IPS-20b (cell line): ENCODE data around the gene STX12.
"Not testable (repeated sequence)": the region's sequence is repeated elsewhere in the genome, so short reads cannot be mapped to it uniquely, and the experiment has no call there.

ENCODE experiments used
- H3K27ac ChIP-seq: one replicate; pipeline ENCODE4 v1.5.1; 2013; ENCODE audit warnings: low read length
- H3K27me3 ChIP-seq: 2 replicates; pipeline ENCODE4 v1.6.1; 2013; ENCODE audit warnings: mild to moderate bottlenecking, low read length, inconsistent platforms; ENCODE audit not compliant: insufficient read depth
- H3K36me3 ChIP-seq: 2 replicates; pipeline ENCODE4 v1.6.1; 2013; ENCODE audit warnings: low read depth, mild to moderate bottlenecking, inconsistent platforms, low read length, moderate library complexity; ENCODE audit not compliant: insufficient read depth
- H3K4me1 ChIP-seq: 2 replicates; pipeline ENCODE4 v1.6.1; 2013; ENCODE audit warnings: mild to moderate bottlenecking, control low read depth, inconsistent platforms, low read length, moderate library complexity; ENCODE audit not compliant: insufficient read depth
- H3K4me3 ChIP-seq: 2 replicates; pipeline ENCODE4 v1.5.1; 2013; ENCODE audit warnings: mild to moderate bottlenecking, low read length, inconsistent platforms
- H3K9ac ChIP-seq: 2 replicates; pipeline ENCODE4 v1.6.1; 2013; ENCODE audit warnings: low read depth, mild to moderate bottlenecking, inconsistent platforms, low read length, moderate library complexity
- H3K9me3 ChIP-seq: 2 replicates; pipeline ENCODE4 v1.6.1; 2013; ENCODE audit warnings: mild to moderate bottlenecking, low read depth, low read length, inconsistent platforms; ENCODE audit not compliant: insufficient read depth

STX12 gene

DNA sequence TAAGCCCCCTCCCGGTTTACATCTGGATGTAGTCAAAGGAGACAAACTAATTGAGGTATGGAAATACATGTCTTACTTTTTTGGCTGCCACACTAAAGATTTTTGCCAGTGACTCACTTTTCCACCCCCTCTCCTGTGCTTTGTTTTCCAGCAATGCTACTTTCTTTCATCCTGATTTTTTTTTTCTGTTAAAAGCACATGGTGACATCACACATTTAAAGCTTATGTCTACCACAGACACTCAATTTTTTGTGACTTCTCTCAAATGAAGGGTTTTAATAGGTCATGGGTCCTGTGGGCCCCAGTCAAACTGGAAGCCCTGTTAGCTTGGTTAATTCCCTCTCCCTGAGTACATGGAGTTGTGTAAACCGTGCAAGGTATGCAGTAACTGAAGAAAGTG is 59.7 kb downstream of the STX12 start:
- H3K4me1 ChIP-seq = peaks cover 5% of the 10 kb centered on the region; the same call in 1 of the 2 replicates
- H3K36me3 ChIP-seq = peaks cover 45% of the 10 kb centered on the region
- no peak overlapping the region for H3K9ac ChIP-seq
- H3K27ac ChIP-seq = no peak overlapping the region
- H3K9me3 ChIP-seq = no peaks in the 10 kb centered on the region
- H3K27me3 ChIP-seq = no peaks in the 10 kb centered on the region
- no peak overlapping the region for H3K4me3 ChIP-seq

DNA sequence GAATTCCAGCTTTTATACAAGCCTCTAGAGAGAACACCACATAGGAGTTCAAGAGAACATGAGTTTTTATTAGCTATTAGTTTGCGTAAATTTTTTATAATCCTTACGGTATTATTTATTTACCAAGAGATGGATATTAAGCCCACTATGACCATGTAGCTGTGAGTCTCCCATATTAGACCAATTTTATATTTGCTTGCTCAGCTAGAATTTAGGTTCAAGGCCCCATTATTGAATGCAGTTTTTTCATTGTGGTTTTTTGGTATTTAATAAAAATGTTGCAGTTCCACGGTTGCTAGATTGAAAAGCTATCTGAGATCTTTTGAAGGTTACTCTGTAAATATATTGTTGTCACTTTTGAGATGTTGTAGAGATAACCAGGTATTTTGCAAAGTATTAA is 60.5 kb downstream of the STX12 start:
- Histone ChIP-seq H3K36me3 (peaks cover 49% of the 10 kb centered on the region), H3K27me3 (no peaks in the 10 kb centered on the region), H3K9me3 (no peaks in the 10 kb centered on the region), H3K9ac (no peak overlapping the region), H3K27ac (no peak overlapping the region), H3K4me3 (no peak overlapping the region), H3K4me1 (peaks cover 5% of the 10 kb centered on the region; the same call in 1 of the 2 replicates)

DNA sequence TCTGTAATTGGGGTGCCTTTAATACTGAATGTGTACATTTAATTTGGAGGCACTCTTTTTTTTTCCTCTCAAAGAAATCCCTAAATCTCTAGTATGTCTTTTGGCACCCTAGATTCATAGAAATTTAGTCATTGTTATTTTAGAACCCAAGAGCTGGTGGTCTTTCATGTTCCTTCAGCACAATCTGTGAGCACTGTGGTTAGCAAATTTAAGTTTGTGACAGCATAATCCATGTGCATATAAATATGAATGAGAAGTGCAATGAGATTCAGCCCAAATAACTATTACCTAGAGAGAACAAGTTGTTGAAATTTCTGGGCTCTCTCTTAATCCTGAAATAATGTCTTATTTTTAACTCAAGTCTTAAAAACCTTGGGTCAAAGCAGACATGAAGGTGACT is 62.0 kb downstream of the STX12 start:
- Histone ChIP-seq H3K36me3 (peaks cover 65% of the 10 kb centered on the region), H3K27ac (no peak overlapping the region), H3K9ac (no peak overlapping the region)

DNA sequence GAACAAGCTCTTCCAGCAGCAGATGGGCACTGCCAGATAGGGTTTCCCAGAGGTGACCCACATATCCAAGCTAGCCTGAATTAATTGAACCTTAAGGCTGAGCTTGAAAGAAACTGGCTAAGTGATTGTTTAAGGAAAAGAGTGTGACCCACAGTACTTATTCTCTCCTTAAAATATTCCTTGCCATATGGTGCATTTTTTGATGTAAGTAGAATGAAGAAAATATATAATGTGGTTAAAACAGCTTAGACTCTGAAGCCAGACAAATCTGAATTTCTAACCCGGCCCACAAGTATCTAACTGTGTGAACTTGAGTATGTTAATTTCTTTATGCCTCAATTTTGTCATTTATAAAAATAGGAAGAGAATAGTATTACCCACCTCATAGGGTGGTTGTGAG is 62.5 kb downstream of the STX12 start:
- Histone ChIP-seq H3K9me3 (no peaks in the 10 kb centered on the region), H3K4me3 (no peak overlapping the region), H3K27me3 (no peaks in the 10 kb centered on the region), H3K27ac (no peak overlapping the region), H3K4me1 (peaks cover 5% of the 10 kb centered on the region; the same call in 1 of the 2 replicates), H3K36me3 (peaks cover 69% of the 10 kb centered on the region), H3K9ac (no peak overlapping the region)

More for the DNA sequence above, 62.0 kb downstream of the STX12 start:
- no peak overlapping the region for H3K4me3 ChIP-seq
- H3K9me3 ChIP-seq = no peaks in the 10 kb centered on the region
- peaks cover 5% of the 10 kb centered on the region; the same call in 1 of the 2 replicates for H3K4me1 ChIP-seq
- H3K27me3 ChIP-seq = no peaks in the 10 kb centered on the region

DNA sequence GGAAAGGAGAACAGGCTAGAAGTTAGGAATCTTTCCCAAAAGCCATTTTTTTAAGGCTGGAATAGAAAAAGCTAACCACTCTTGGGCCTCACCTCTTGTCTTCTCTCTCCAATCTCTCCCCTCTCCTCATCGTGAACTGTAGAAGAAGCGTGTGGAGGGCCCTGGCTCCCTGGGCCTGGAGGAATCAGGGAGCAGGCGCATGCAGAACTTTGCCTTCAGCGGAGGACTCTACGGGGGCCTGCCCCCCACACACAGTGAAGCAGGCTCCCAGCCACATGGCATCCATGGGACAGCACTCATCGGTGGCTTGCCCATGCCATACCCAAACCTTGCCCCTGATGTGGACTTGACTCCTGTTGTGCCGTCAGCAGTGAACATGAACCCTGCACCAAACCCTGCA is 76.9 kb downstream of the STX12 start:
- H3K9ac ChIP-seq = no peak overlapping the region
- peaks cover 66% of the 10 kb centered on the region for H3K36me3 ChIP-seq

DNA sequence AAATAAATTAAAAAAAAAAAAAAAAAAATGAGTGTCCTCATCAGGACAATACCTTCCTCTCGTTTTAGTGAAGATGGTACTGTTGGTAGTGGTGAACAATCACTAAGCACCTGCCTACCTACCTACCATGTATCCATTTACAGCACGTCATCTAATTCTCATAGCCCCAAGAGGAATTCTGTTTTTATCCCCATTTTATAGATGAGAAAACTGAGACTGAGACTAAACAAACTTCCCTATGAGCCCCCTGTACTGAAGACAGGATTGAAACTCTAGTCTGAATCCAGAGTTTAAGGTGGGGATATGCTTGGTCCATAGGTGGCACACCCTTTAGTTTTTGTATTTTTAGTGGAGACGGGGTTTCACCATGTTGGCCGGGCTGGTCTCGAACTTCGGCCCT is 82.1 kb downstream of the STX12 start:
- H3K27me3 ChIP-seq = no peaks in the 10 kb centered on the region
- H3K4me1 ChIP-seq = no peaks in the 10 kb centered on the region
- H3K9me3 ChIP-seq = peaks cover 5% of the 10 kb centered on the region
- peaks cover 19% of the 10 kb centered on the region for H3K36me3 ChIP-seq
- H3K27ac ChIP-seq = no peak overlapping the region
- H3K4me3 ChIP-seq = no peak overlapping the region
- no peak overlapping the region for H3K9ac ChIP-seq

More for the DNA sequence above, 76.9 kb downstream of the STX12 start:
- peaks cover 5% of the 10 kb centered on the region for H3K9me3 ChIP-seq
- no peaks in the 10 kb centered on the region for H3K4me1 ChIP-seq
- no peak overlapping the region for H3K4me3 ChIP-seq
- no peaks in the 10 kb centered on the region for H3K27me3 ChIP-seq
- H3K27ac ChIP-seq = no peak overlapping the region

DNA sequence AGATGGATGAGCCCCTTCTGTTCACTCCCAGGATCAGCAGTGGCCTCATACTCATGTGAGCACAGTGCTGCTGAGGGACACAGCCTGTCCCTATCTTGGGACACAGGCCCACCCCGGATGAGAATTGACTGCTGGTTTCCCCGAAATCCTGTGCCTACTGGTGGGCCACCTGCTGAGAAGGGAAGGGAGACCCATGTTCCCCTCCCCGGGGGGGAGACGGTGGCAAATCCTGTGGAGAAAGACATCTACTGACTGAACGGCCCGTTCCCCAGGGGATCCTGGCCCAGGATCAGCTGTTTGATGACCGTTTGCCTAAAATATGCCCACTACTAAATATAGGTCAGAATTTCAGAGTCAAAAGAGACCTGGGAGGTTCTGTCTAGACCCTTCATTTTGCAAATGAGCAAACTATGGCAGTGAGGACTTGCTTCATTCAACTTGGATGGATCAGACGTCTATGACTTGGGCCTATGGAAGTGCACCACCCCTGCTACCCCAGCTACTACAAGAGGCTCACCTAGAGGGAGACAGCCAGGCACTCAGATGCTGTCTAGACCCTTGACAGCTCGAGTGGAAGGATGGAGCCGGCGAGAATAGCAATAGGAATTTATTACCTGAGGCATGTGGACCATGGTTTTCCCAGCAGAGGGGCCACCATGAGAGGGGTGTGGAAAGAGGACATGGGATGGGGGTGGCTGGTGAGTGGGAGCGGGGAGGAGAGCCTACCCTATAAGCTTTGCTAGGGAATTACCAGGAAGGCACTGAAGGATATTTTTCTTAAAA is 83.7 kb downstream of the STX12 start:
- Histone ChIP-seq H3K27me3 (no peaks in the 10 kb centered on the region), H3K4me3 (no peak overlapping the region), H3K36me3 (peaks cover 2% of the 10 kb centered on the region), H3K9me3 (peaks cover 2% of the 10 kb centered on the region), H3K4me1 (no peaks in the 10 kb centered on the region), H3K9ac (no peak overlapping the region), H3K27ac (no peak overlapping the region)

DNA sequence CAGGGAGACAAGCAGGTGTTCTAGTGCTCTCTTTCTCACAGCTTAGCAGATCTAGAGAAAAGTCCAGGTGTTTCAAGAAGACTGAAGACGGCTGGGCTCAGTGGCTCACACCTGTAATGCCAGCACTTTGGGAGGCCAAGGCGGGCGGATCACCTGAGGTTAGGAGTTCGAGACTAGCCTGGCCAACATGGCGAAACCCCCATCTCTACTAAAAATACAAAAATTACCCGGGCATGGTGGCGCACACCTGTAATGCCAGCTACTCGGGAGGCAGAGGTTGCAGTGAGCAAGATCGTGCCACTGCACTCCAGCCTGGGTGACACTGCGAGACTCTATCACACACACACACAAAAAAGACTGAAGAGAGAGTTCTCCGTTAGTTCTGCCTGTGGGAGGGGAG is 84.5 kb downstream of the STX12 start:
- H3K4me1 ChIP-seq, H3K9me3 ChIP-seq, H3K9ac ChIP-seq, H3K36me3 ChIP-seq, H3K4me3 ChIP-seq, H3K27ac ChIP-seq, H3K27me3 ChIP-seq: not testable (repeated sequence)

DNA sequence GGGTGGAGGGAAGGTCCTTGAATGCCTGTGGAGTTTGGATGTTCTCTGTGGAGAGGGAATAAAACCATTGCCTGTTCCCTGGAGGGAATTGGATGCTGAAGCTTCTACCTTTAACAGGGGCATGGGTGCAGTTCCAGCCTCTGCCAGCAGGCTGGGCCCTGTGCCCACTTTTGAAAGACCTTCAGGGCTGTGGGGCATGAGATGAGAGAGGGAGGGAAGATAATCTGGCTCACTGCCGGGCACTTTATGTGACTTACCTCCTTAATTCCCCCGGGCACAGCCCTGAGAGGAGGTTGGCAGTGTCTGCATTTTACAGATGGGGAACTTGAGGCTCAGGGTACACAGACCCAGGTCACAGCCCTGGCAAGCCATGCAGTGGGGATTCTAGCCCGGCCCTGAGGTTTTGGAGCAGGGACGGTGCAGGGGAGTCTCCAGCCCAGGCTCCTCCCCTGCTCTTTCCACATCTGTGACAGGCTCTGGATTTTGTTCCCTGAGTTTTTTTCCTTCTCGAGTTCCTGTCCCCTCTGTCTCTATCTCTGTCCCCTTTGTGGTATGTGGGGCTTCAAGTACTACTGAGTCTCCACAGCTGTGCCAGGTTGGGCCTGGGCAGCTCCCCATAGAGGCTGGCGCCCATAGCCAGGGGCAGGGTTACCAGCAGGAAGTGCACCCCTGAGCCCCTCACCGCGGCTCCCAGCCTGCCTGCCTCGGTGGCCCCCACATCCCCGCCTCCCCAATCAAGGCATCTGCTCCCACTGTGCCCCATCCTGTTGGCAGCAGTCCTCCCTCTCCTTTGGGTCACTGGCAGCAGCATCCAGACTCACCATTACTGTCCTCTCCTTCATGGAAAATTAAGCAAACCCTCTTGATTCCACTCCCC is 85.3 kb downstream of the STX12 start:
- no peak overlapping the region for H3K9ac ChIP-seq
- H3K4me1 ChIP-seq = 0 out of 2 replicates have a peak, but pooled peaks cover under 1% of the 10 kb centered on the region
- H3K9me3 ChIP-seq = no peaks in the 10 kb centered on the region
- no peak overlapping the region for H3K27ac ChIP-seq
- no peak overlapping the region; the same call in 1 of the 2 replicates for H3K4me3 ChIP-seq
- H3K36me3 ChIP-seq = no peaks in the 10 kb centered on the region
- no peaks in the 10 kb centered on the region for H3K27me3 ChIP-seq

DNA sequence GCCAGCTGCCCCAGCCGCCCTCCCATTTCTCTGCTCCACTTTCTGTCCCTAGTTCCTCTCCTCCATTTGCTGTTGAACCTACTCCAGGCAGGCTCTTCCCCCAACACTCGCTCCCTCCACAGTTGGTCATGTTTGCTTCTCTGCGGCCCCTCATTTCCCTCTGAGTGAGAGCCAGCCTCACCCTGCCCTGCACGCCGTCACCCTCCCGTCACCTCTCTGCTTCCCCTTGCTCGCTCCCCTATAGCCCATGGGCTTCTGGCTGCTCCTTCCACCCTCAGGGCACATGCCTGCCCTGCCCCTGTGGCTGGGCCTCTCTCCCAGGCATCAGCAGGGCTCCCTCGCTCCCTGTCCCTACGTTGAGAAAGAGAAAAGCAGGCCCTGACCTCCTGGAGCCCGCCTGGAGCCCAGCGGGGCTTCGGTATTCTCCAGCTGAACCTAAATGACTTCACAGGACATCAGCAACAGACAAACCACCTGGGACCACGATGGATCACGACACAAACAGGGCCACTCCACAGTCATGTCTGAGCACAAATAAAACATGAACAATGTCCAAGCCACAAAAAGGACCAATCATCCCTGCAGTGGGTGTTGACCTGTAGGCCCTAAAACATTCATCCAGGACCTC is 86.0 kb downstream of the STX12 start:
- H3K4me1 ChIP-seq = 0 out of 2 replicates have a peak, but pooled peaks cover 3% of the 10 kb centered on the region
- no peaks in the 10 kb centered on the region for H3K36me3 ChIP-seq
- no peaks in the 10 kb centered on the region for H3K9me3 ChIP-seq
- H3K27ac ChIP-seq = no peak overlapping the region
- H3K4me3 ChIP-seq = no peak overlapping the region
- H3K27me3 ChIP-seq = no peaks in the 10 kb centered on the region
- no peak overlapping the region for H3K9ac ChIP-seq

DNA sequence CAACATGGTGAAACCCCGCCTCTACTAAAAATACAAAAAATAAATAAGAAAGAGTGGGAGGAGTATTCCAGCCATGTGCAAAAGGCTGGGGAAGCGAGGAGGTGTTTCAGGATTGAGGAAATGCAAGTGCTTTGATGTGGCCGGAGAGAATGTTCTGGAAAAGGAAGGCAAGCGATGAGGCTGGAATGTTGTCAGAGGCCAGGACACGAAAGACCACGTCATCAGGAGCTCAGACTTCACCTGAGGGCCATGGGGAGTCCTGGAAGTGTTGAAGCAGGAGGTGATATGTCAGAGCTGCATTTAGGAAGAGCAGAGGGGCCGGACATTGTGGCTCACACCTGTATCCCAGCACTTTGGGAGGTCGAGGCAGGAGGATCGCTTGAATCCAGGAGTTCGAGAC is 88.4 kb downstream of the STX12 start:
- H3K27me3 ChIP-seq = no peaks in the 10 kb centered on the region
- H3K4me3 ChIP-seq = no peak overlapping the region
- no peak overlapping the region for H3K27ac ChIP-seq
- no peaks in the 10 kb centered on the region for H3K9me3 ChIP-seq
- no peaks in the 10 kb centered on the region for H3K36me3 ChIP-seq
- H3K4me1 ChIP-seq = 0 out of 2 replicates have a peak, but pooled peaks cover 3% of the 10 kb centered on the region
- H3K9ac ChIP-seq = no peak overlapping the region
